ENCODE results near the gene FMN1. TPM values are rescaled to one million over a fixed set of nuclear protein-coding genes. Genes with fewer than 3 reads are reported as not detected.
A peak's percentile ranks its signal among the peaks of the same experiment; 100 is the strongest.

Gene FMN1
- polyA plus RNA-seq, 1 experiment, result 3.7 TPM

DNA sequence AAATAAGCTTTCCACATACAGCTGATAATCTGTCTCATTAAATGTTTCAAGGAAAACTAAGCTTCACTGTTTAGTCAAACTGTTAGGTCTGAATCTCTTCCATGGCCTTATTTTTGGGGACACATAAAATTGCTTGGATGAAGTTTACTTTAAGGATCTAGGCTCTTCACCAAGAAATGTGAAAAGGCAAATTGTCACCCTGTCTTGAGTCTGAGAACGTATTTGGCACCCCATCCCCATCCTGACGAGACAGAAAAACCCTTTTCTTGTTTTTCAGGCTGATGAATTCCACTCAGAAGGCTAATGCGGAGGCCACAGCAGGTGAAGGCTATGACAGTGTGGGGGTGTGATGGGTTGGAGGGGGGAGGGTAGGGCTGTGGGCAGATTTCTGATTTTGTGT lies 250.1 kb downstream of the FMN1 start:
- H3K9me3 ChIP-seq (ENCODE audit: control insufficient read depth, insufficient read depth, low read length), result no peaks in the 10 kb centered on the region
- H3K27ac ChIP-seq (ENCODE audit: low read depth, low read length), result no peak overlapping the region
- DNase-seq (ENCODE audit: low read depth, low spot score), result no peak
- POLR2A ChIA-PET, result no interaction called here
- TF ChIP-seq, protein P1, sequence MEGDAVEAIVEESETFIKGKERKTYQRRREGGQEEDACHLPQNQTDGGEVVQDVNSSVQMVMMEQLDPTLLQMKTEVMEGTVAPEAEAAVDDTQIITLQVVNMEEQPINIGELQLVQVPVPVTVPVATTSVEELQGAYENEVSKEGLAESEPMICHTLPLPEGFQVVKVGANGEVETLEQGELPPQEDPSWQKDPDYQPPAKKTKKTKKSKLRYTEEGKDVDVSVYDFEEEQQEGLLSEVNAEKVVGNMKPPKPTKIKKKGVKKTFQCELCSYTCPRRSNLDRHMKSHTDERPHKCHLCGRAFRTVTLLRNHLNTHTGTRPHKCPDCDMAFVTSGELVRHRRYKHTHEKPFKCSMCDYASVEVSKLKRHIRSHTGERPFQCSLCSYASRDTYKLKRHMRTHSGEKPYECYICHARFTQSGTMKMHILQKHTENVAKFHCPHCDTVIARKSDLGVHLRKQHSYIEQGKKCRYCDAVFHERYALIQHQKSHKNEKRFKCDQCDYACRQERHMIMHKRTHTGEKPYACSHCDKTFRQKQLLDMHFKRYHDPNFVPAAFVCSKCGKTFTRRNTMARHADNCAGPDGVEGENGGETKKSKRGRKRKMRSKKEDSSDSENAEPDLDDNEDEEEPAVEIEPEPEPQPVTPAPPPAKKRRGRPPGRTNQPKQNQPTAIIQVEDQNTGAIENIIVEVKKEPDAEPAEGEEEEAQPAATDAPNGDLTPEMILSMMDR (IDR thresholded peaks at IDR 0.05; ENCODE audit: low read depth, low read length), result no peak
- CTCF ChIA-PET, result interaction anchor here (1.4 kb wide), 1 partner anchor 12 kb away, joined by 6 read pairs; no protein-coding TSS in a partner anchor
- no peaks in the 10 kb centered on the region for H3K27me3 ChIP-seq (ENCODE audit: control insufficient read depth, insufficient read depth, low read length)
- no peak overlapping the region for H3K4me3 ChIP-seq (ENCODE audit: low read depth, low read length)

DNA sequence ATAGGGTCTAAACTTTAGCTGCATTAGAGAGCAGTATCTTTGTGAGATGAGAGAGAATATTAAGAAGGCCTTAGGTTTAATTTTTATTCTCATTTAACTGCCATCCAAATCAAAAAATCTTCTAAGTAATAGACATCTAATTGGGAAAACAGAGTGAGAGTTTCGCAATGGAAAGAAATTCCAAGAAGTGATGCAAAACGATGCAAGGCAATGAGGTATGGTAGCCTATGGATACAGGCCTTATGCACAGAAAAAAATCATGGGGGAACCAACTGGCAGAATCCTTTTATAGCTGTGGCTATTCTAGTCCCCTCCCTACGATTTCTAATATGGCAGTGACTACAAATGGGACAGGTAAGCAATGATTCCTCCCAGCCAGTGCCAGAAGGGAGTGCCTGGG lies 250.8 kb downstream of the FMN1 start:
- no peak overlapping the region for H3K27ac ChIP-seq (ENCODE audit: low read depth, low read length)
- TF ChIP-seq, protein P1 (IDR thresholded peaks at IDR 0.05; ENCODE audit: low read depth, low read length), result no peak
- CTCF ChIA-PET, result interaction anchor here (1.4 kb wide), 1 partner anchor 13 kb away, joined by 6 read pairs; no protein-coding TSS in a partner anchor
- POLR2A ChIA-PET, result no interaction called here
- no peaks in the 10 kb centered on the region for H3K9me3 ChIP-seq (ENCODE audit: control insufficient read depth, insufficient read depth, low read length)
- no peaks in the 10 kb centered on the region for H3K27me3 ChIP-seq (ENCODE audit: control insufficient read depth, insufficient read depth, low read length)
- DNase-seq (ENCODE audit: low read depth, low spot score), result no peak
- no peak overlapping the region for H3K4me3 ChIP-seq (ENCODE audit: low read depth, low read length)

DNA sequence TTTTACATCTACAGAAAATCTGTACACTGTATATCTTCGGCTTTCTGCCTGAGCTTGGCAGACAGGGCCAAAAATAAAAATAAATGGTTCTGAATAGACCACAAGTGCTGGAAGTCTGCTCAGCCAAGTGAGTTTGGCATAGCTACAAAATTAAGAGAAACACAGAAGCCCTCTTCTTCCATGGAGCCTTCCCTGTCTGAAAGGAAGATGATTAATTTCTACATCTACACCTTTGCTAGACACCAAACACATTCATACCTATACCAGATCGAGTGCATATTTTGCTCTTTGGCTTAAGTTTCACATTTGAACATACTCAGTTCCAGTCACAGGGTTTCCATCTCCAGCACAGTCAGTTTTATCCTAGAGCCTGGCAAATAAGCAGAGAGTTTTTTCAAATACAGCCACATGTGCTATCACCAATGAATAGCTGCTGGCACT lies 252.1 kb downstream of the FMN1 start:
- Histone ChIP-seq H3K4me3 (ENCODE audit: low read depth, low read length) (no peak overlapping the region), H3K9me3 (ENCODE audit: control insufficient read depth, insufficient read depth, low read length) (no peaks in the 10 kb centered on the region), H3K27me3 (ENCODE audit: control insufficient read depth, insufficient read depth, low read length) (no peaks in the 10 kb centered on the region), H3K27ac (ENCODE audit: low read depth, low read length) (peak overlapping the region; percentile 22)
- DNase-seq (ENCODE audit: low read depth, low spot score), result no peak
- ChIA-PET CTCF (no interaction called here), POLR2A (interaction anchor here (0.5 kb wide), 1 partner anchor 32 kb away, joined by 3 read pairs; no protein-coding TSS in a partner anchor)
- TF ChIP-seq, protein P1 (IDR thresholded peaks at IDR 0.05; ENCODE audit: low read depth, low read length), result no peak

DNA sequence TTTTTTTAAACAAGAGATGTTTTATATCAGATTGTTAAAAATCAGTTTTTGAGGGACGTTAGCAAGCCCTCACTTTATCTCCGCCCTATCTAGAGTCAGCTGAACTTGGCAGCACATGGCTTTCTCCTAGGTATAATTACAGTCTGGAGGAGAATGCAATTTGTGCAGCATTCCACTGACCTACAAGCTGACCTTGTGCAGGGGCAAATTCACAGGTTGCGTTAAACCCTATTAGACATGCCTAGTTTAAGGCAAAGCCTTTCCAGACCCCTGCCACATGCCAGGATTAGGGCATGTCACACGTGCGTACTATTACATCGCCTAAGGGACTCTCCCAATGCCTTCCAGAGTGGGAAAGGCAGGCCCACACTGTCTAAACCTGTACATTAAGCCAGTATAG lies 252.7 kb downstream of the FMN1 start:
- TF ChIP-seq, protein P1 (IDR thresholded peaks at IDR 0.05; ENCODE audit: low read depth, low read length), result no peak
- ChIA-PET POLR2A (no interaction called here), CTCF (interaction anchor here (0.7 to 1.8 kb wide), 2 partner anchors 15 to 191 kb away, joined by 3 read pairs; no protein-coding TSS in a partner anchor)
- H3K9me3 ChIP-seq (ENCODE audit: control insufficient read depth, insufficient read depth, low read length), result no peaks in the 10 kb centered on the region; the same call in 1 of the 2 replicates
- no peaks in the 10 kb centered on the region for H3K27me3 ChIP-seq (ENCODE audit: control insufficient read depth, insufficient read depth, low read length)
- H3K4me3 ChIP-seq (ENCODE audit: low read depth, low read length), result no peak overlapping the region
- DNase-seq (ENCODE audit: low read depth, low spot score), result no peak
- no peak overlapping the region for H3K27ac ChIP-seq (ENCODE audit: low read depth, low read length)

DNA sequence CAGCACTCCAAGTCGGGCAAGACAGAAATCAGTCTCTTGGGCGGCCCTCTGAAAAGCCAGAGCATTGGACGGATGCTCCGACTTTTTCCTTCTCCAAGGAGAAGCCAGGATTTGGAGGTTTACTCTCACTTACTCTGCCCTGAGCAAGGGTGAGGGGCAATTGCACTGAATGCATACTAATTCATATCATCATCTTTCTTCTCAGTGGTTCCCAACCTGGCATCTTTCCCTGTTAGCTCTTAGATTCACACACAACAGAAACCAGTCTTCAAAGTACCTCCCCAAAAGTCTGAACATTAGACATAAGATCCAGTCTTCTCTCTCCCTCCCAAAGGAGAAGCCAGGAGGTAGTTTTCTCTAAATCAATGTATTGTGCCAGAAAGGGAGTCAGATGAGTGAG lies 257.5 kb downstream of the FMN1 start:
- ChIA-PET POLR2A (no interaction called here), CTCF (interaction anchor here (1.1 to 2.3 kb wide), 3 partner anchors 11 to 23 kb away, joined by 3 to 14 read pairs (median 9); no protein-coding TSS in a partner anchor)
- H3K27me3 ChIP-seq (ENCODE audit: control insufficient read depth, insufficient read depth, low read length), result no peaks in the 10 kb centered on the region
- H3K27ac ChIP-seq (ENCODE audit: low read depth, low read length), result no peak overlapping the region
- no peak for DNase-seq (ENCODE audit: low read depth, low spot score)
- TF ChIP-seq, protein P1 (IDR thresholded peaks at IDR 0.05; ENCODE audit: low read depth, low read length), result no peak
- peaks cover 8% of the 10 kb centered on the region; the same call in 1 of the 2 replicates for H3K9me3 ChIP-seq (ENCODE audit: control insufficient read depth, insufficient read depth, low read length)
- H3K4me3 ChIP-seq (ENCODE audit: low read depth, low read length), result no peak overlapping the region

Measured in AG04450 (cell line).